Measurements from ENCODE around the gene IL16. TPM values are rescaled to one million over a fixed set of nuclear protein-coding genes. Genes with fewer than 3 reads are reported as not detected.

Gene IL16
- total RNA-seq, 1 experiment from 2014 or later: not detected

Other genes starting within 250 kb of the IL16 start
- gene MESD, start 207.1 kb upstream of the IL16 start, total RNA-seq (2014; rRNA removed): 17.8 and 19.4 TPM in 2 replicates
- gene TLNRD1, start 196.0 kb upstream of the IL16 start, total RNA-seq (2014; rRNA removed): 24.3 and 25.1 TPM in 2 replicates
- 1.2 TPM in 1 of 2 replicates, not detected in the other for gene CFAP161, start 62.6 kb upstream of the IL16 start, total RNA-seq (2014; rRNA removed)
- gene STARD5, start 127.3 kb downstream of the IL16 start, total RNA-seq (2014; rRNA removed): 4.3 and 4.6 TPM in 2 replicates
- gene TMC3, start 177.3 kb downstream of the IL16 start, total RNA-seq (2014; rRNA removed): not detected in 2 replicates